GM19324 (cell line): ENCODE measurements around the gene PCCA.
"Not testable (repeated sequence)": the region's sequence is repeated elsewhere in the genome, so short reads cannot be mapped to it uniquely, and the experiment has no call there.

Source experiments
- ATAC-seq: cut with Tn5 transposase; IDR thresholded peaks from one replicate; pipeline ENCODE4 v1.9.1; 2021; ENCODE audit warnings: mild to moderate bottlenecking, moderate library complexity; ENCODE audit not compliant: unreplicated experiment, low FRiP score

PCCA gene

GRCh38 chr13:100552755-100553154 is 463.9 kb downstream of the PCCA start:
- ATAC-seq, result no peak

- ATAC-seq, result no peak
Observed at GRCh38 chr13:100559886-100560285, 471.0 kb downstream of the PCCA start.

GRCh38 chr13:100560498-100561157 is 471.7 kb downstream of the PCCA start:
- ATAC-seq, result no peak

- ATAC-seq, result no peak
Observed at GRCh38 chr13:100561158-100561499, 472.2 kb downstream of the PCCA start.

- ATAC-seq, result no peak
Observed at GRCh38 chr13:100561599-100562204, 472.8 kb downstream of the PCCA start.

GRCh38 chr13:100563779-100564178 is 474.9 kb downstream of the PCCA start:
- ATAC-seq, result no peak

- ATAC-seq, result no peak
Observed at GRCh38 chr13:100564444-100565223, 475.7 kb downstream of the PCCA start.

- ATAC-seq, result no peak
Observed at GRCh38 chr13:100565286-100565685, 476.4 kb downstream of the PCCA start.

GRCh38 chr13:100566543-100566942 is 477.6 kb downstream of the PCCA start:
- no peak for ATAC-seq

GRCh38 chr13:100573121-100573520 is 484.2 kb downstream of the PCCA start:
- peak; percentile 82 for ATAC-seq

- ATAC-seq, result not testable (repeated sequence)
Observed at GRCh38 chr13:100577239-100577638, 488.3 kb downstream of the PCCA start.
